SK-N-SH (cell line): ENCODE results near the gene C1QTNF8. TPM values are rescaled to one million over a fixed set of nuclear protein-coding genes. Genes with fewer than 3 reads are reported as not detected.

ENCODE experiments used
- CTCF ChIA-PET: fragments of 300-600, 350-600 bp; formaldehyde crosslinking; extraction: SDS; loops from one replicate; lab custom pipeline; 2021; lab: Yijun Ruan, JAX
- POLR2A ChIA-PET: fragments of 350-600 bp; sonication (Branson Sonifier 250); formaldehyde crosslinking; extraction: SDS; loops from one replicate; lab custom pipeline; 2020; ENCODE audit warnings: antibody characterized with exemption, inconsistent platforms; lab: Yijun Ruan, JAX
- DNase-seq: peaks from one replicate; pipeline ENCODE4 v3.0.0; 2012
- H2AFZ ChIP-seq: fragments of 200-600 bp; sonication (generic); 2 replicates; pipeline ENCODE4 v1.8.1; 2016; ENCODE audit warnings: antibody characterized with exemption, mild to moderate bottlenecking, low read depth
- H3F3A ChIP-seq: fragments of 200-600 bp; sonication (generic); replicated peaks from 2 replicates; pipeline ENCODE3; 2016; ENCODE audit warnings: antibody characterized with exemption, mild to moderate bottlenecking; ENCODE audit not compliant: insufficient read depth
- H3K27ac ChIP-seq, 2 experiments: fragments of 200-500 bp in 1 of 2; fragments of 200-600 bp in 1 of 2; sonication (Bioruptor generic) in 1 of 2; sonication (generic), shearing (Covaris generic) in 1 of 2; 2 replicates each; pipeline versions ENCODE4 v1.5.1 to v1.6.1; 2014 to 2016; ENCODE audit warnings: low read depth in 2 of 2, inconsistent platforms in 1 of 2, low read length in 1 of 2, mild to moderate bottlenecking in 1 of 2, mixed read lengths in 1 of 2
- H3K27me3 ChIP-seq: fragments of 200-600 bp; sonication (generic), shearing (Covaris generic); 2 replicates; pipeline ENCODE4 v1.6.1; 2016; ENCODE audit warnings: mixed run types; ENCODE audit not compliant: insufficient read depth
- H3K36me3 ChIP-seq, 2 experiments: fragments of 200-500 bp in 1 of 2; fragments of 200-600 bp in 1 of 2; sonication (Bioruptor generic) in 1 of 2; sonication (generic) in 1 of 2; replicated peaks in 1 of 2; 2 replicates each; pipeline versions ENCODE3 to v1.5.1; 2014 to 2016; ENCODE audit warnings: low read length in 1 of 2, mild to moderate bottlenecking in 1 of 2; ENCODE audit not compliant: insufficient read depth in 2 of 2, control insufficient read depth in 1 of 2
- H3K4me1 ChIP-seq, 2 experiments: fragments of 200-500 bp in 1 of 2; fragments of 200-600 bp in 1 of 2; sonication (Bioruptor generic) in 1 of 2; sonication (generic), shearing (Covaris generic) in 1 of 2; 2 replicates each; pipeline versions ENCODE4 v1.5.1 to v1.6.1; 2014 to 2016; ENCODE audit warnings: low read depth in 1 of 2, low read length in 1 of 2, mixed run types in 1 of 2; ENCODE audit not compliant: insufficient read depth in 2 of 2, control insufficient read depth in 1 of 2
- H3K4me2 ChIP-seq: fragments of 200-600 bp; sonication (generic), shearing (Covaris generic); 2 replicates; pipeline ENCODE4 v1.6.1; 2017; ENCODE audit warnings: mixed run types
- H3K4me3 ChIP-seq, 2 experiments: fragments of 200-500 bp in 1 of 2; fragments of 200-600 bp in 1 of 2; sonication (Bioruptor generic) in 1 of 2; sonication (generic), shearing (Covaris generic) in 1 of 2; 2 replicates each; pipeline versions ENCODE4 v1.5.1 to v1.8.1; 2014 to 2016; ENCODE audit warnings: low read depth in 2 of 2, inconsistent platforms in 1 of 2, low read length in 1 of 2, mild to moderate bottlenecking in 1 of 2, mixed read lengths in 1 of 2, moderate library complexity in 1 of 2
- H3K79me2 ChIP-seq: fragments of 200-600 bp; sonication (generic); 2 replicates; pipeline ENCODE4 v1.8.1; 2017; ENCODE audit warnings: mild to moderate bottlenecking; ENCODE audit not compliant: insufficient read depth
- H3K9ac ChIP-seq: fragments of 200-600 bp; sonication (generic); 2 replicates; pipeline ENCODE4 v1.6.1; 2017; ENCODE audit warnings: mixed run types
- H3K9me2 ChIP-seq: fragments of 200-600 bp; sonication (generic); 2 replicates; pipeline ENCODE4 v1.6.1; 2017; ENCODE audit warnings: mixed run types
- H3K9me3 ChIP-seq: fragments of 200-600 bp; sonication (generic); 2 replicates; pipeline ENCODE4 v1.6.1; 2017; ENCODE audit warnings: mixed run types, mild to moderate bottlenecking, moderate library complexity
- H4K20me1 ChIP-seq: fragments of 200-600 bp; sonication (generic); 2 replicates; pipeline ENCODE4 v1.6.1; 2017; ENCODE audit warnings: mild to moderate bottlenecking, mixed run types; ENCODE audit not compliant: insufficient read depth
- CTCF ChIP-seq: fragments of 200-600 bp; sonication (generic); IDR thresholded peaks from 2 replicates; pipeline ENCODE4 v1.6.1; 2017; ENCODE audit warnings: antibody characterized with exemption, mild to moderate bottlenecking, moderate library complexity
- EZH2phosphoT487 ChIP-seq: fragments of 200-600 bp; sonication (generic); IDR thresholded peaks from 2 replicates; pipeline ENCODE4 v1.6.1; 2017; ENCODE audit warnings: low read depth, mixed run types, mild to moderate bottlenecking, antibody characterized with exemption, moderate library complexity, borderline replicate concordance
- GATA2 ChIP-seq: sonication (generic); formaldehyde crosslinking; IDR thresholded peaks from 2 replicates; pipeline ENCODE4 v1.5.0; 2020; ENCODE audit warnings: mild to moderate bottlenecking, missing genetic modification reagents
- JUND ChIP-seq: IDR thresholded peaks from 2 replicates; pipeline ENCODE4 v1.4.0; 2012
- MXI1 ChIP-seq: IDR thresholded peaks from 2 replicates; pipeline ENCODE4 v1.6.1; 2012; ENCODE audit warnings: mild to moderate bottlenecking, low read depth, low read length, improper control_type of control experiment
- RAD21 ChIP-seq: IDR thresholded peaks from 2 replicates; pipeline ENCODE4 v1.6.1; 2012; ENCODE audit warnings: mild to moderate bottlenecking, low read length
- RCOR1 ChIP-seq: fragments of 150-350 bp; IDR thresholded peaks from 2 replicates; pipeline ENCODE4 v1.6.1; 2017; ENCODE audit warnings: antibody characterized with exemption, low read length
- REST ChIP-seq: IDR thresholded peaks from 2 replicates; pipeline ENCODE4 v1.6.1; 2012; ENCODE audit warnings: mild to moderate bottlenecking, low read depth, low read length, moderate library complexity
- RXRA ChIP-seq: IDR thresholded peaks from 2 replicates; pipeline ENCODE4 v1.4.0; 2012; ENCODE audit warnings: low read depth, mild to moderate bottlenecking, borderline replicate concordance
- SMC3 ChIP-seq: IDR thresholded peaks from 2 replicates; pipeline ENCODE4 v1.6.1; 2012; ENCODE audit warnings: low read depth, low read length, improper control_type of control experiment
- TCF12 ChIP-seq: IDR thresholded peaks from 2 replicates; pipeline ENCODE4 v1.4.0; 2012
- USF2 ChIP-seq: fragments of 150-350 bp; IDR thresholded peaks from 2 replicates; pipeline ENCODE4 v1.6.1; 2017; ENCODE audit warnings: antibody characterized with exemption, low read length, low read depth, borderline replicate concordance
- YY1 ChIP-seq: IDR thresholded peaks from 2 replicates; pipeline ENCODE4 v1.4.0; 2012; ENCODE audit warnings: low read depth, mild to moderate bottlenecking
- WGBS: methylation state at CpG from one replicate; pipeline ENCODE4 v1.1.6; 2017; ENCODE audit warnings: low lambda C conversion rate; 5-methylcytosine and 5-hydroxymethylcytosine counted together
- polyA plus RNA-seq, 3 experiments: library from polyadenylated mRNA; depleted of rRNA; stranded (reverse); fragments of >200 nt; gene quantifications; 2 replicates each; pipeline ENCODE4 v1.2.3, GENCODE V29; 2012

The C1QTNF8 gene
- polyA plus RNA-seq, 1 of the 3 experiments (the other 2 are of a cell fraction): not detected

- Histone ChIP-seq H2AFZ (no peak overlapping the region), H4K20me1 (peaks cover 17% of the 10 kb centered on the region), H3K36me3 (no peaks in the 10 kb centered on the region), H3K27me3 (peaks cover 81% of the 10 kb centered on the region), H3K4me2 (peak overlapping the region; percentile 70; the same call in 1 of the 2 replicates), H3K9me2 (no peaks in the 10 kb centered on the region), H3K9ac (no peak overlapping the region), H3K27ac (no peak overlapping the region), H3K79me2 (no peaks in the 10 kb centered on the region), H3F3A (no peaks in the 10 kb centered on the region), H3K4me3 (no peak overlapping the region), H3K9me3 (no peaks in the 10 kb centered on the region), H3K4me1 (no peaks in the 10 kb centered on the region; a peak in 1 of 4 replicates)
- peak; percentile 44 for TF ChIP-seq SMC3
- TF ChIP-seq CTCF: peak; percentile 56
- peak; percentile 59 for TF ChIP-seq RAD21
- no peak for TF ChIP-seq RXRA
- POLR2A ChIA-PET: interaction anchor here (0.6 kb wide), 1 partner anchor 294 kb away, joined by 4 read pairs; no protein-coding TSS in a partner anchor
- 6% methylated on average over 21 of the region's 61 CpGs for WGBS
- peak; percentile 93 for DNase-seq
- CTCF ChIA-PET: interaction anchor here (0.6 to 1.9 kb wide), 21 partner anchors 9 to 393 kb away, joined by 3 to 14 read pairs (median 4); partner anchors contain the start of genes ANTKMT and GNG13
Observed at GRCh38 chr16:1102921-1103635, 7.0 kb upstream of the C1QTNF8 start.

- H3K36me3 ChIP-seq: no peaks in the 10 kb centered on the region
- peaks cover 81% of the 10 kb centered on the region for H3K27me3 ChIP-seq
- no peaks in the 10 kb centered on the region for H3K9me3 ChIP-seq
- peaks cover 17% of the 10 kb centered on the region for H4K20me1 ChIP-seq
- no peak overlapping the region for H3K4me3 ChIP-seq
- no peaks in the 10 kb centered on the region for H3F3A ChIP-seq
- H3K9me2 ChIP-seq: no peaks in the 10 kb centered on the region
- TF ChIP-seq SMC3 (no peak), YY1 (no peak), JUND (no peak), USF2 (no peak), GATA2 (no peak), EZH2phosphoT487 (no peak), REST (no peak), TCF12 (no peak), MXI1 (no peak), RCOR1 (no peak)
- H3K4me2 ChIP-seq: no peak overlapping the region
- no peak overlapping the region for H3K9ac ChIP-seq
- H3K79me2 ChIP-seq: no peaks in the 10 kb centered on the region
- no peak for DNase-seq
- no peak overlapping the region for H3K27ac ChIP-seq
- ChIA-PET POLR2A (no interaction called here), CTCF (interaction anchor here (0.9 to 1.9 kb wide), 7 partner anchors 10 to 392 kb away, joined by 3 to 14 read pairs (median 6); partner anchors contain the start of genes ANTKMT and GNG13)
- WGBS: 17% methylated on average over 18 of the region's 26 CpGs
- H3K4me1 ChIP-seq: no peaks in the 10 kb centered on the region; a peak in 1 of 4 replicates
- no peak overlapping the region for H2AFZ ChIP-seq
Observed at GRCh38 chr16:1102333-1102700, 6.3 kb upstream of the C1QTNF8 start.
